GM12872 (cell line): ENCODE data around the gene ANKRD13C.

ENCODE experiments used
- CTCF ChIP-seq: IDR thresholded peaks from 3 replicates; pipeline ENCODE4 v1.5.1; 2011; ENCODE audit warnings: low read depth, mild to moderate bottlenecking, low read length, moderate library complexity; ENCODE audit not compliant: insufficient read depth

Gene ANKRD13C

GRCh38 chr1:70354332-70355110 lies at the start of gene ANKRD13C:
Gene ANKRD13C, minus strand, starts transcription at chr1:70354722. Its CDS starts 314 bp downstream, at chr1:70354408.
- peak; percentile 12; the same call in 1 of the 3 replicates for TF ChIP-seq CTCF

GRCh38 chr1:70403759-70404158 lies 49.2 kb upstream of the ANKRD13C start:
- no peak for TF ChIP-seq CTCF

GRCh38 chr1:70401974-70402373 lies 47.5 kb upstream of the ANKRD13C start:
- no peak for TF ChIP-seq CTCF

GRCh38 chr1:70400335-70400734 lies 45.8 kb upstream of the ANKRD13C start:
- no peak for TF ChIP-seq CTCF

GRCh38 chr1:70397013-70397412 lies 42.5 kb upstream of the ANKRD13C start:
- TF ChIP-seq CTCF, result no peak

GRCh38 chr1:70396607-70397006 lies 42.1 kb upstream of the ANKRD13C start:
- no peak for TF ChIP-seq CTCF

GRCh38 chr1:70392626-70393025 lies 38.1 kb upstream of the ANKRD13C start:
- no peak for TF ChIP-seq CTCF
